ENCODE data around the gene DUSP2. TPM values are rescaled to one million over a fixed set of nuclear protein-coding genes. Genes with fewer than 3 reads are reported as not detected.

DUSP2 gene
- total RNA-seq, 2 experiments from 2014 or later, result 311 to 313 TPM

GRCh38 chr2:96124406-96125265 lies 20.6 kb downstream of the DUSP2 start:
- no peaks in the 10 kb centered on the region for H3K9me3 Mint-ChIP-seq
- H3K36me3 Mint-ChIP-seq (ENCODE audit: low read depth), result peaks cover 4% of the 10 kb centered on the region
- no peak for TF ChIP-seq CTCF (IDR thresholded peaks at IDR 0.05)
- peaks cover 22% of the 10 kb centered on the region for H3K27me3 Mint-ChIP-seq
- POLR2A ChIA-PET, result interaction anchor here (1.9 kb wide), 1 partner anchor 9 kb away, joined by 6 read pairs; no protein-coding TSS in a partner anchor
- intact Hi-C loops (cut with micrococcal nuclease), result no loop called here
- no peak overlapping the region for H3K4me3 Mint-ChIP-seq
- H3K4me1 Mint-ChIP-seq (ENCODE audit: low read depth), result peaks cover 16% of the 10 kb centered on the region
- ATAC-seq, result no peak
- H3K27ac Mint-ChIP-seq, result no peak overlapping the region
- CTCF ChIA-PET, result interaction anchor here (1.0 to 3.7 kb wide), 2 partner anchors 17 to 50 kb away, joined by 3 to 15 read pairs; no protein-coding TSS in a partner anchor
- no peak for DNase-seq

GRCh38 chr2:96123936-96124335 lies 21.3 kb downstream of the DUSP2 start:
- CTCF ChIA-PET, result interaction anchor here (1.5 to 3.7 kb wide), 2 partner anchors 15 to 51 kb away, joined by 5 to 15 read pairs; partner anchors contain the start of gene ASTL
- Mint-ChIP-seq H3K4me3 (no peak overlapping the region), H3K9me3 (no peaks in the 10 kb centered on the region), H3K36me3 (ENCODE audit: low read depth) (peaks cover 1% of the 10 kb centered on the region), H3K4me1 (ENCODE audit: low read depth) (peaks cover 13% of the 10 kb centered on the region), H3K27me3 (peaks cover 23% of the 10 kb centered on the region), H3K27ac (no peak overlapping the region)
- no peak for DNase-seq
- intact Hi-C loops (cut with micrococcal nuclease), result no loop called here
- no peak for ATAC-seq
- POLR2A ChIA-PET, result interaction anchor here (1.9 kb wide), 1 partner anchor 9 kb away, joined by 6 read pairs; no protein-coding TSS in a partner anchor
- TF ChIP-seq CTCF (IDR thresholded peaks at IDR 0.05), result no peak

- H3K36me3 Mint-ChIP-seq (ENCODE audit: low read depth), result peaks cover 1% of the 10 kb centered on the region
- H3K27ac Mint-ChIP-seq, result no peak overlapping the region
- H3K9me3 Mint-ChIP-seq, result no peaks in the 10 kb centered on the region
- intact Hi-C loops (cut with micrococcal nuclease), result no loop called here
- POLR2A ChIA-PET, result interaction anchor here (1.9 kb wide), 1 partner anchor 10 kb away, joined by 6 read pairs; no protein-coding TSS in a partner anchor
- CTCF ChIA-PET, result interaction anchor here (1.5 to 3.7 kb wide), 2 partner anchors 16 to 51 kb away, joined by 5 to 15 read pairs; partner anchors contain the start of gene ASTL
- peaks cover 13% of the 10 kb centered on the region for H3K4me1 Mint-ChIP-seq (ENCODE audit: low read depth)
- no peak overlapping the region for H3K4me3 Mint-ChIP-seq
- TF ChIP-seq CTCF (IDR thresholded peaks at IDR 0.05), result no peak
- DNase-seq, result no peak
- peaks cover 25% of the 10 kb centered on the region for H3K27me3 Mint-ChIP-seq
- ATAC-seq, result no peak
Observed at GRCh38 chr2:96123290-96123689, 21.9 kb downstream of the DUSP2 start.

GRCh38 chr2:96122391-96122790 lies 22.8 kb downstream of the DUSP2 start:
- no peak for ATAC-seq
- peaks cover 1% of the 10 kb centered on the region for H3K36me3 Mint-ChIP-seq (ENCODE audit: low read depth)
- peaks cover 25% of the 10 kb centered on the region for H3K27me3 Mint-ChIP-seq
- DNase-seq, result no peak
- no peaks in the 10 kb centered on the region for H3K9me3 Mint-ChIP-seq
- no peak overlapping the region for H3K27ac Mint-ChIP-seq
- intact Hi-C loops (cut with micrococcal nuclease), result no loop called here
- ChIA-PET CTCF (interaction anchor here (1.5 to 3.7 kb wide), 2 partner anchors 17 to 52 kb away, joined by 5 to 15 read pairs; partner anchors contain the start of gene ASTL), POLR2A (interaction anchor here (1.9 kb wide), 1 partner anchor 11 kb away, joined by 6 read pairs; no protein-coding TSS in a partner anchor)
- H3K4me1 Mint-ChIP-seq (ENCODE audit: low read depth), result peaks cover 17% of the 10 kb centered on the region
- H3K4me3 Mint-ChIP-seq, result no peak overlapping the region
- TF ChIP-seq CTCF (IDR thresholded peaks at IDR 0.05), result no peak

- no peak overlapping the region for H3K4me3 Mint-ChIP-seq
- no peak overlapping the region for H3K27ac Mint-ChIP-seq
- peaks cover 25% of the 10 kb centered on the region for H3K27me3 Mint-ChIP-seq
- CTCF ChIA-PET, result interaction anchor here (3.7 kb wide), 1 partner anchor 53 kb away, joined by 15 read pairs; no protein-coding TSS in a partner anchor
- DNase-seq, result no peak
- intact Hi-C loops (cut with micrococcal nuclease), result no loop called here
- ATAC-seq, result no peak
- TF ChIP-seq CTCF (IDR thresholded peaks at IDR 0.05), result no peak
- H3K4me1 Mint-ChIP-seq (ENCODE audit: low read depth), result peaks cover 20% of the 10 kb centered on the region
- POLR2A ChIA-PET, result interaction anchor here (0.9 kb wide), 1 partner anchor 18 kb away, joined by 3 read pairs; no protein-coding TSS in a partner anchor
- H3K9me3 Mint-ChIP-seq, result no peaks in the 10 kb centered on the region
- H3K36me3 Mint-ChIP-seq (ENCODE audit: low read depth), result peaks cover 1% of the 10 kb centered on the region
Observed at GRCh38 chr2:96121414-96121813, 23.8 kb downstream of the DUSP2 start.

Measured in activated CD8-positive, alpha-beta T cell treated with anti-CD3 and anti-CD28 coated beads for 36 hours (primary cell).